GM19099 (cell line): ENCODE results near the gene UBE2D3.

ENCODE experiments used
- POLR2A ChIP-seq: IDR thresholded peaks from 3 replicates; pipeline ENCODE4 v1.6.1; 2011; ENCODE audit warnings: low read depth; ENCODE audit not compliant: insufficient read length; ENCODE audit errors: extremely low read depth

UBE2D3 gene

GRCh38 chr4:102819588-102820365 lies 7.6 kb downstream of the UBE2D3 start:
- no peak for TF ChIP-seq POLR2A

DNA sequence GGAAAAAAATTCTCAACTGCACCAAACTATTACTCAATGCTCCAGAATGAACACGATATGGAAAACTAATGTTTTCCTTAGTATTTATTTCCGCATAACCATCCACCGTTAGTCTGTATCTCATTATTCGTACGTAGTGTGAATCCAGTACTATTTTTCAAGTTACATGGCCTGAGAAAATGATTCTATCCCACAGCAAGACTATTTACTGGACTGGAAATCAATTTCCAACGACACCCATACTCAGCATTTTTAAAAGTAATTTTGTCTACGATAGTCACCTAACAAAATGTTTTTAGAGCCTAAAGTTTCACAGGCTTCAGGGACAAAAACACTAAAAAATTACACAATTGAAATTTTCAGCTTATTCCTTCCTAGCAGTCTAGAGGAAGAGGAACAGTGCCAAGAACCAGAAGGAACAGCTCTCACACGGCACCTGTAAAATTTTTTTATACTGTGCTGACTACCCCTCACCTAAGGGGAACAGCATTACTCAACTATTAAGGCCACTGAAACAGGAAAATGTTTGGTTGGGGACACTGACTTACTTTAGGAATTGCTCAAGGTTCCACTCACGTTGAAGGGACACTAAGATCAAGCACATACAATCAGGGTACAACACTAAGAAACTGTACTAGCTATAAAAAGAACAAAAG lies 9.6 kb downstream of the UBE2D3 start:
- TF ChIP-seq POLR2A = no peak

GRCh38 chr4:102817021-102817605 lies 10.2 kb downstream of the UBE2D3 start:
- TF ChIP-seq POLR2A = no peak

GRCh38 chr4:102815981-102816380 lies 11.4 kb downstream of the UBE2D3 start:
- no peak for TF ChIP-seq POLR2A

DNA sequence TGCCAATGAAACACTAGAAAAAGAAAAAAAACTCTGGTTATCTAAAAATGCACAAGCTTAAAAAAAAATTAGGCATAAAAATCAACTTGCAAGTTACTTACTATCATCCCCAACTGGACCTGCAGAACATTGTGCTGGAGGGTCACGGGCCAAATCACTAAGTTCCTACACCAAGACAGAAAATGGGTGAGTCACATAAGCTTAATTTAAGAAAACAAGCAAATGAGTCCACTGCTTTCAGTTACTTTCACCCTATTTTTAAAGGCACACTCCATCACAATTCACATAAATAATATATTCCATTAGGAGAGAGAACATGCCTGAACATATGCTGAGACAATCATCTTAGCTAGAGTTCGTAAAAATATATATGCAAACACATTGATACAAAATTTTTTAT lies 17.7 kb downstream of the UBE2D3 start:
- TF ChIP-seq POLR2A = no peak

DNA sequence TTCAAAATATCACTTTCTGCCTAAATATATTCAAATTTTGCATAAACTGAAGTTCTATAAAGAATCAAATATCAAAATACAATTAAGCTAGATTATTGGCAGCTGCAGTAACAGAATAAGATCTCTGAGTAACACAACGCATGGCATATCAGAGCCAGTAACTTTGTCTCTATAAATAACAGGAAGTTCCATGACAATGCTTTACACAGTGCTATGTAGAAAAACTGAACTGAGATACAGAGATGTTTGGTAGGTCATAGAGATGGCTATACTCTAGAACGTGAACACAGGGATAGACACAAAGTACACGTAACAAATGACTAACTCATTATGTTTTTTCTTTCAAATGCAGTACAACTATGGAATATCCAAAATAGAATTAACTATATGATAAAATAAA lies 18.2 kb downstream of the UBE2D3 start:
- TF ChIP-seq POLR2A = no peak

DNA sequence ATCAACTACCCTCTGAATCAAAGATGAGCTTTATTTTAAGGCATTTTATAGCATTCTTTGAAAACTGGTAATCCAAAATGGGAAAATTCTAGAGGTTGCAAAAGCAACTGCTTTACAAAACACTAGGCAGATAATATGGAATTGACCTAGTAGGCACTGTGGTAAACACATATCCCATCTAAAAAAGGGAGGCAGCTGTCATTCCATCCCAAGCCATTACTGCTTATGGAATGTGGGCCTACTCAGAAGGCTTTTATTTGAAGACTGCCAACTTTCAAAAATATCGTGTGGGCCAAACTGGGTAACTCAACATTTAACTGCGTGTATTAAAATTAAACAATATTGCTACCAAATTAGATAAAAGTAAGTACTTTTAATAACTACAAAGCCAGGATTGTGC lies 19.3 kb downstream of the UBE2D3 start:
- no peak for TF ChIP-seq POLR2A

DNA sequence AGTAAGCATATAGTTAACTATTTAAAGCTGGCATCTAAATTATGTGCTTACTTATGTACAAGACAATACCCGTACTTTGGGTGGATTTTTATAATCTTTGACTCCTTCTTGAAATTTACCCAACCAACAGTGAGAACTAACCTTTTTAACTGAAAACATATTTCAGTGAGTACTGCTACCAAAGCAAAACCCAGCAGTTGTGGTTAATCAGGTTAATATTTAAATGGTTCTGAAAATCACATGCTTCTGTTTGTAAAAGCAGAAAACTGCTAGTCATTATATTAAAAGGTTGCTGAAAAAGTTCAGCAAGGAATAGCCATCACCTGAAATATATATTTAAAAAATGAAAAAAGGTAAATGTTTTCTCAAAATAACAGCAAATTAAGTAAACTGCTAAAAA lies 20.0 kb downstream of the UBE2D3 start:
- TF ChIP-seq POLR2A = no peak

DNA sequence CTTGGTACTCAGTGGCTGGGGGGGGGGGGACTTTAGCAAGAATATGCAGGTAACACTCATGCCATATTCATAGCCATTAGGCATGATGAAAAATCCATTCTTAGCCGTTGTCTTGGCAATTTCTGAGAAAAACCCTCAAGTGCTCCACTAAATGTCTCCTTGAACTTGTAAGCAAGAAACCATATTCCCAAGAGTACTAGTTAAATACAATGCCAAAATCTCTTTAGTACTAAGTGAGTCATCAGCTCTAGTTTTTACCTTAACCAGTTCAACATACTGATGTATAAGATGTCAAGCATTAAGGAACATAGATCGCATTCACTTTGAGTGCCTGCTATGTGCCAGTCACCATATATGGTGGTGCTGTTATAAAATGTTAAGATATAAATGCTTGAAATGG lies 27.5 kb downstream of the UBE2D3 start:
- TF ChIP-seq POLR2A = no peak

DNA sequence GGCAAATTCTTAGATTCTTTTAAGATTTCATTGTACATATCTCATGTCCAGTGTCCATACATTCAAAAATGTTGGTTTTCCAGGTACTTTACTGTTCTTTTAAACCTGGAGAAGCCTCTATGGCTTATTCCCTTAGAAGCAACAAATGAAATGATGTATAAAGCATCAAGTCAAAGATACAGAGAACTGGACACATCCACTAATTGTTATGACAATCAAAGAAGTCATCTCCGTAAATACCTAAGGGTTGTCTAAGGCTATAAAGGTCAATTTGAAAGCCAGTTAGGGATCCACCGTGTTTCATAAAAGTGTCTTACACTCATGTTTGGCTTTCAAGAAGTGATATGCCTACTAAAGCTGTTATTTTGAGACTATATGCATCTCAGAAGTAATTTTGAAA lies 32.4 kb downstream of the UBE2D3 start:
- no peak for TF ChIP-seq POLR2A

DNA sequence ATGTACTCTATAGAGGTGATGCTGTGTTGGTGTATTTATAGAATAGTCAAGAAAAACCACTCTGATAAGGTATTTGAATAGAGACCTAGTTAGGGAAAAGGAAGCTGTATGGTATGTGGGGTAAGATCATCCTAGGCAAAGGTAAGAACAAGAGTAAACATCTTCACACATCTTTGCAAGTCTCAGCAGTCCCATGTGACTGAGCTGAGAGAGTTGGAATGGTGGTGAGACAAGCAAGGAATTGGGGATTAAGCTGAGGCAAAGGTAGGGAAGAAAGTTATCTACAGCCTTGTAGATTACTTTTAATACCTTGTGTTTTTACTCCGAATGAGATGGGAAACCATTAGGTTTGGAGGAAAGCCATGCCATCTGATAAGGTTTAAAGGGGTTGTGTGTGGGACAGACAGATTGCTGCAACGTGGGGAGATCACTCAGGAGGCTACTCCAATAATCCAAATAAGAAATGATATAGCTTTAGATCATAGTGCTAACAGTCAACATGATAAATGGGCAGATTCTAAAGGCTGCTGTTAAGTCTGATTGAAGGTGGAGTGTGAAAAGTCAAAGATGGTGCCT lies 34.9 kb downstream of the UBE2D3 start:
- no peak for TF ChIP-seq POLR2A

GRCh38 chr4:102791318-102791835 lies 36.0 kb downstream of the UBE2D3 start:
- TF ChIP-seq POLR2A = no peak

GRCh38 chr4:102789317-102789717 lies 38.0 kb downstream of the UBE2D3 start:
- no peak for TF ChIP-seq POLR2A

- no peak for TF ChIP-seq POLR2A
These were observed 39.4 kb downstream of the UBE2D3 start for GRCh38 chr4:102787944-102788343.

DNA sequence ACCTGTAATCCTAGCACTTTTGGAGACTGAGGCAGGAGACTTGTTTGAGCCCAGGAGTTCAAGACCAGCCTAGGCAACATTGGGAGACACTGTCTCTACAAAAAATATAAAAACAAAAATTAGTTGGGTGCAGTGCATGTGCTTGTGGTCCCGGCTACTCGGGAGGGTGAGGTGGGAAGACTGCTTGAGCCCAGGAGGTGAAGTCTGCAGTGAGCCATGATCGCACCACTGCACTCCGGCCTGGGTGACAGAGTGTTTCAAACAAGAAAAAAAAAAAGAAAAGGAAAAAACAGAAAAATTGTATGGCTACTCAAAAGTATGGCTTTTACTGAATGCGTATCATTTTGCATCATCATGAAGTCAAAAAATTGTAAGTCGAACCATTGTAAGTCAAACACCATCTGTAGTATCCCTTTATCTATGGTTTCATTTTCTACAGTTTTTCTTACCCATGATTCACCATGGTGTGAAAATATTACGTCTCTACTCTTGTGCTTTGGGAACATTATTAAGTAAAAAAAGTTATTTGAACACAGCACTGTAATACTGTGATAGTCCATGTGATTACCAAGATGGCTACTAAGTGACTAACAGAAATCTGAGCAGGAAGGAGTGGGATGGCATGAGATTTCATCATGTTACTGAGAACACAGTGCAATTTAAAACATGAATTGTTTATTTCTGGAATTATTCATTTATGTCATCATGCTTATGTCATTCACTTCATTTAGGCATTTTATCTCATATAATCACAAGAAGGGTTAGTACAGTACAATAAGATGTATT lies 40.1 kb downstream of the UBE2D3 start:
- TF ChIP-seq POLR2A = no peak

- TF ChIP-seq POLR2A = no peak
These were observed 41.1 kb downstream of the UBE2D3 start for GRCh38 chr4:102786279-102786678.

GRCh38 chr4:102783006-102783405 lies 44.3 kb downstream of the UBE2D3 start:
- no peak for TF ChIP-seq POLR2A
